Inflammatory macrophage treated with lipopolysaccharide for 1 hour (primary cell): ENCODE data around the gene DPH1.
A peak's percentile ranks its signal among the peaks of the same experiment; 100 is the strongest.

ENCODE experiments used
- DNase-seq, 2 donors: peaks; one replicate each; pipeline ENCODE4 v3.0.0-alpha.2; 2020 to 2022

The DPH1 gene

DNA sequence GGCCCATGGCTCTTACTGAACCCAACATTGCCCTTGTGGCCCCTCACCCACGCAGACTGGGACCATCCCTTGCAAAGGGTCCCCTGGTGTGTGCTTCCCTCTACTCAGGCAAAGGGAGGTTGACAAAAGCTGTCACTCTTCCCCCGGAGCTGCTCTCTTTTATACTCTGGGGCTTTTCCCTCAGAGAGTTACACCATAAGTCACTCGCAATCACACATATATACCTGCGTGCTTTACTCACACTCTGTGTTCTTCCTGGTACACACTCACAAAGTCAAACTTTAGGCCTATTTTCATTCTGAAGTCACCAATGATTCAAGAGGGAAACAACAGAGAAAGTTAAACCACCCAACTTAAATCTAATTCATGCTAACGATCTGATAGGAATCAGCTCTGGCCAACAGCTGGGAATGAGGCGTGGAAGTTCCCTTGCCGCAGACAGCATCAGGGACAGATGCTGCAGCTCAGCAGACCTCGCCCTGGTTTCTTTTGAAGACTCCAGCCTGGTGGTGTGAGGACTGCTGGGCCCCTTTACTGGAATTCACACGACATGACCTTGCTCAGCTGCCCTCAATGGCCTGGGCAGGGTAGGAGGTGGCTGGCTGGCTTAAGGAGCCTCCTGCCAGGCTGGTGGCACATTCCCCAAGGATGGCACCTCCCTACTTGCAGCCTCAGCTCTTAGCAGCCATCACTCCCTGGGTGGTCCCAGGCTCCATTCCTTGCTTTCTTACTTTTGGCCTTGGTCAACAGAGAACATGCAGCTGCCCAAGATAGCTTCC, 52.2 kb downstream of the DPH1 start:
- no peak for DNase-seq

DNA sequence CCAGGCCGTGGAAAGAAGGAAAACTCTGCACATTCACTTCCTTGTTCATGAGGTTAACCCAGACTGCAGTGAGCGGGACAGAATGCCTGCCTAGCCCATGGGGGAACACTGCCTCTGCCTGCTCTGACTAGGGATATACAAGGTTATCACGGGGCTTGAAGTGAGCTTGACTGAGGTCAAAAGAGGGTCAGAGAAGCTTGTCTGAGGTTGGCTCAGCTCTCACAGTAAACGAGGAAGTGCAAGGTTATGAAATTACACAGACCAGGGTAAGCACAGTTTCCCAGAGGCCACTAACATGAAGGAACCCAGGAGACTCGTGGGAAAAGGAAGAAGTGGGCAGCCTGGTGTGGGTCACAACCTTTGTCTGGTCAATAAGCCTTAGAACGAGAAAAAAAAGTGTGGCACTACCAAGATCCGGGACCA, 53.7 kb downstream of the DPH1 start:
- DNase-seq = peak; percentile 90 to 97

DNA sequence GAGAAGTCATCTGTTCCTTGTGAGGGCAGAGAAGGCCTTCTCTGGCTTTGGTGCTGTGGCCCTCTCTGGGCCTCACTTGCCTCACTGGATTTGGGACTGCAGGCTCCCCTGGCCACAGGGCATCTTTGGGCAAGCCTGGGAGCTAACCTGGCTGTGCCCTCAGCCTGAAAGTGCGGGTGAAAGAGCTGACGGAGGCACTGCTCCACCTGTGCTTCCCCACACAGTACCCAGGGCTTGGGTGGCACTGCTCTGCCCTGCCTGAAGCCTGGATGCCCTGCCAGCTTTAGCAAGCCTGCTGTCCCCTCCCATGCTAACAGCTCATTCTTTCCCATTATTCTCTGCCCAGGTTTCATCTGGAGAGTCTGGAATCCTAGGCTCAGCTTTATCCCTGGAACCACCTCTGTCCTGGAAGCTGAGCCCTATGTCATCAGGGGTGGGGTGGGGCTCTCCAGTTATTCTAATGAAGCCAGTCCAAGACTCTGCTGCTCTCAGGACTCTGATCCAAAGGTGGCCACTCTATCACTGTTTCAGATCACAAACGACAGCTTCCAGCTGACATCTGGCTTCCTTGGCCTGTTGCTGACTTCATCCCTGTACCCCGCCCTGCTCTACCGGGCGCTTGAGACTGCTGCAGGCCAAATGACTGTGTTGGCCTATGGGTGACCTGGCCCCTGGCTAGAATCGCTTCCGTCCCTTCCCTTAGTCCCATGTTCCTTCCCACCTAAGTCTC, 54.2 kb downstream of the DPH1 start:
- no peak for DNase-seq

DNA sequence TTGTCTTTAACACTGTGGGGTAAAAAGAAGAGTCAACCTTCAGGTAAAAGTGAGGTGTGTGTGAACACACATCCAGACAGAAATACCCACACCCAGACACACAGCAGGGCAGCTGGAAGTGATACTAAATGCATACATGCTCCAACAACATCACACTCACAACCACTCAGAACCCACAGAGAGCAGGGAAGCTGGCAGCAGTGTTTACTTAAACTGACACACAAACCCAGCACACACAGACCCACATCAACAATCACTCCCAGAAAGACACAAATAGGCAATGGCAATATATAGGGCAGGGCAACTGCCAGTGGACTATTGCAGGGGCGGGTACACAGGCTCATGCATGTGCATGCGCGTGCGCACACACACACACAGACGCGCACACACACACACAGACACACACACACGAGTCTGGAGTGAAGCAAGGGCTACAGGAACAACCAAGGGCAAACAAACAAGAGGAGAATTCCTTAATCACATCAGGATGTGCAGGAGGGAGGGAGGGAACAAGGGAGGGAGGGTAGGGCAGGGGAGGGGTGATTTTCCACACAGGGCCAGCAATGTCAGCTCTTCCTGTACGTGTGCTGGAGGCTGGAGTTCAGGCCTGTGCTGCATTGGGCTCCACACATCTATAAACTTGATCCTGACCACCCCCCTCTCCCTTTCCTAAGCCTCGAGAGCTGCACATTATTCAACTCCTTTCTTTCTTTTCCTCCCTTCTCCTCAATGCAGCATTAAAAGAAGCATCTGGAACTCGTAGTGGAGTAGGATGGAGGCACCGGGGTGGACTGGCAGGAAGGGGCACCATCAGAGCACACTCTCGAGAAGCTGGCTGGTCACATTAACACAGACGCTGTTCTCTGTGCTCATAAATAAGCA, 55.1 kb downstream of the DPH1 start:
- no peak for DNase-seq

DNA sequence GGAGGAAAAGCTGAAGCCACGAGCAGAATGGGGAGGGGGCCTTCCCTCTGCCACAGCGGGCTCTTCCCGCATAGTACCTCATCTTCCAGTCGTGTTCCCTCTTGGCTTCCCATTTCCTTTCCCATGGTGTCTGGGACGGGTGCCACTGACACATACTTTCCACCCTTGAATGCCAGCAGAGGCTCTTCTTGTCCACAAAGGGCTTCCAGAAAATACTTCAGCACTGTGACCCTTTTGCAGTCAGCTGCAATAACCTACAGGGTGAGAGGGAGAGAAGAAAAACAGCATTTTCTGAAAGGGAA, 55.6 kb downstream of the DPH1 start:
- no peak for DNase-seq

DNA sequence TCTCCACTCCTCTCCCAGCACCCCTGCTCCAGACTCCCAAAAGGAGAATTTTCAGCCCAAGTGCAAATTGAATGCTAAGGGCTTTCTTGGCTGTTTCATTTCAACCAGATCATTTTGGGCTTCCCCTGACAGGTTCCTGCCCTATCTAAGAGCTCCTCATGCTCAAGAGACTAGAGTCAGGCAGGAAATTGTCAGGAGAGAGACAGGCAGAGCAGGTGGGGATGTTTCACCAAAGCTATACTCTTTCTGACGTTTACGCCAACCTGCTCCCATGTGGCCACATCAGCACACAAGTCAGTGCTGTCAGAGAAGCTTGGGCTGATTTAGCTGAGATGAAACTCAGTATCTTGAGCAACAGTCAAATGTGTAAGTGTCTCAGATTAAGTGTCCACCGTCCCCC, 56.4 kb downstream of the DPH1 start:
- no peak for DNase-seq

DNA sequence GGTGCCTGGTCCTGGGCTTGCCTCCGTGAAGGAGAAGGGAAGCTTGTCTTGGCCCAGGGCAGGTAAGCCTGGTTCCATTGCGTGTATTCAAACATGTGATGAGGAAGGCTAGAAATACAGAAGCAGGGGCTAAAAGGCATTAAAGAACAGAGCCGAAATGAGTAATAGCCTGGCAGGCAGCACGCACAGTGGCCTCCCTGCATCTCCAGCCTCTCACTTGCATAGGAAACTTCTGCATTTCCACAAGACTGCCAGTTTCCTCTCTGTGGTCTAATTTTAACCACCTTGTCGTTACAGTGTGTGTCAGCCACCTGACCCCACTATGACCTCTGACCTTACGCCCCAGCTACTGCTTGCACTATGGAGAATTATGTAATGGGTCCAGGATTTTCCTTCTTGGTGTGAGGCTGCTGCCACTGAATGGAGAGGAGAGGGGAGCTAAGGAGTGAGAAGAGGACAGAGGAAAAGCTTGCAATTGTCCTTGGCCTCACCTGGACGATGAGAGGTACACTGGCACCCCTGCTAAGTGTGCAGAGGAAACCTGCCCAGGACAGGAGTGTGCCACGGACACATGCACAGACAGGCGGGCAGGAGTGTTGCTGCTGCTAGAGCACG, 57.8 kb downstream of the DPH1 start:
- peak; percentile 90 to 95 for DNase-seq

DNA sequence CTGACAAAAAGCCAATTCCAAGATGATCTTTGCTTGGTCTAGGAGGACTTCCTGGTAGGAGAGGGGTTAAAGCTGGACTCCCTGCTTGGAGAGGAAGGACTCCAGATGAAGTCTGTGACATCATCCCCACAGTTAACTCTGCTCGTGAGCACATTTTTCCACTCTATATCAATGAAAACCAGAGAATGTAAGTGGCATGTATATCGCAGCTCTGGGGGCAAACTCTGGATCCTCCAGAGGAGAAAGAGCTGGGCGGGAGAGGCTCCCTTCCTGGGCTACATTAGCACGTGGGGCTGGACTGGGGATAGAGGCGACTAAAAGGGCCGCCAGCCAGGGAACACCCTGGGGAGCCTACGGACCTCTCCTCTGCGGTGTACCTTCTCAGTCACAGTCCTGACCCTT, 59.1 kb downstream of the DPH1 start:
- DNase-seq = no peak

DNA sequence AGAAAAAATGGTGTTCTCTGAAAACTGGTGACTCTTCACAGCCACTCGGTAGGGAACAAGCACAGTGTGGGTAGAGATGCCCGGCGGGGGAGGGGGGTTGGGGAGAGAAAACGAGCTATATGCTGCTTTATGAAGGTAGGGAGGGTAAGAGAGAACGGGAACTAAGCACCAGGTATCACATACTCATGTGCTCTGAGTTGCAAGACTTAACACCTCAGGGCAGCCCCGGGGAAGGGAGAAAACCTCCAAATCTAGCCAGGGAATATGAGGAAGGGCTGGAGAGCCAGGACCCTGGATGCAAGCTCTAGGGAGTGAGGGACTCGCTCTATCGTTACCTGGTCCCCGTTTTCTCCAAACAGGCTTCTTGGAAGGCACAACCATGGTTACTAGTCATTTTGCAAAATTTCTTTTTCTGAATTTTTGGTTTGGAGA, 60.3 kb downstream of the DPH1 start:
- DNase-seq = peak in 1 of 2 donors; percentile 22

DNA sequence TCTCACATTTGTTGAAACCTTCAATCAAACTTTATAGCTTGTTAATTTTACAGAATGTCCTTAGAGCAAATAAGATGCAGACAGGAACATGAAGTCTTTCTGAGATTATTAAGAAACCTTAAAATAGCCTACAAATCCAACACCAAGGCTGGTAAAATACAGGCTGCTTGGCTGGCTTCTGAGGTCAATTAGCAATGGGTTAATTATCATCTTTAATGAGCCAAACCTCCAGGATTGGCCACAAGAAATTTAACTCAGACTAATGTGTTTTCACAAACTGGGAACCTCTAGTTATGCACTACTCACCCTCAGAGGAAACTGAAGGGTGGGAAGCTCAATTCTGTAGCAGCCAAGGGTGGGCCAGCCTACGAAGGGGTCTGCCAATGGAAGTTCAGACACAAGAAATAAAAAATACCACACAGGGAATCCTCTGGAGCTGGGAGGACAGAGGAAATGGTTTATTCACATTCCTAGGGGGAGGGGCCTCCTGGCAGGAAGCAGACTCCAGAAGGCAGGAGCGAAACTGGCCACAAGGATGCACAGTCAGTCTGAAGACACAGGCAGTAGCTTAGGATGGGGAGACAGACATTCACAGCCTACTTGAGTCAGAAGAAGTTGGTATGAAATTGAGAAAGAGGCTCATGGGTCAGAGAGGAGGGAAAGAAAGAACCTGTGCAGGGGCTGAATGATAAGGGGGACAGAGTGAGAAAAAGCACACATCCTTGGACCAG, 61.0 kb downstream of the DPH1 start:
- no peak for DNase-seq

DNA sequence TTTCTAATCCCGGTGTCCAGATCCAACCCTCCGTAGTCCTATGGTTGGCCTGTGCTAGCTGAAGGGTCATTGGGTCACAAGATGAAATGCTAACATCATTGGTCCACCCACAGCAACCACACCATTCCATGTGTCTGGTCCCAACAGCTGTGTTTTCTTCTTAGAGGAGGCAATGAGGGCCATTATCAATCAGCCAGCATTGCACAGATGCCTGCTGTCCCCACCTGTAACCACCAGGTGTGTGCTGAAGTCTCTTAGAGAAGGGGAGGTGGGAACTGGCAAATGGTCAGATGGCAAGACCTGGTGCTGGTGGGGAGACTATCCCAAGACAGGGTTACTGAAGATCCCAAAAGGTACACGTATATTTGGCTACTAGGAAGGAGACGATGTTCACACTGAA, 62.3 kb downstream of the DPH1 start:
- DNase-seq = no peak

DNA sequence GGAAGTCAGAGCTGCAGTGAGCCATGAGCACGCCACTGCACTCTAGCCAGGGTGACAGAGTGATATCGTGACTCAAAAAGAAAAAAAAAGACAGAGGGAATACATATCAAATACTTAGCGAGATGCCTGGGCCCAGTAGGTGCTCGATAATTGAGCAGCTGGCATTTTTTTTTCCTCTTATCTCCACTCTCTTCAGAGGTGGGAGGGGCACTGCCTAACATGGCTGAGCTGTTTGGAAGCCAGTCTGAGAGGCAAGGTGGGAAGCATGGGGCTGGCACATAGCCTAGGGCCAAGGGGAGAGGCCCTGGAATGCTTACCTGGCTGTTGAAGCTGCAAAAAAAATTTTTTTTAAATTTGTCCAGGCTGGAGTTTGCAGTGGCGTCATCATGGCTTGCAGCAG, 63.4 kb downstream of the DPH1 start:
- no peak for DNase-seq
